Measurements from ENCODE around the gene C1GALT1.
"Not testable (repeated sequence)": the region's sequence is repeated elsewhere in the genome, so short reads cannot be mapped to it uniquely, and the experiment has no call there.

GRCh38 chr7:7145151-7145550 is 37.2 kb upstream of the C1GALT1 start:
- not testable (repeated sequence) for TF ChIP-seq CTCF (IDR thresholded peaks at IDR 0.05; ENCODE audit: poor library complexity); EZH2 (IDR thresholded peaks at IDR 0.05; ENCODE audit: borderline replicate concordance); EZH2phosphoT487 (IDR thresholded peaks at IDR 0.05; ENCODE audit: low read depth, severe bottlenecking, unreplicated experiment)

Data from hepatocyte (in vitro differentiated cells).